ENCODE measurements around the gene SACM1L. TPM values are rescaled to one million over a fixed set of nuclear protein-coding genes. Genes with fewer than 3 reads are reported as not detected.

The SACM1L gene
- total RNA-seq, 1 donor from 2014 or later, result 44.1 TPM

DNA sequence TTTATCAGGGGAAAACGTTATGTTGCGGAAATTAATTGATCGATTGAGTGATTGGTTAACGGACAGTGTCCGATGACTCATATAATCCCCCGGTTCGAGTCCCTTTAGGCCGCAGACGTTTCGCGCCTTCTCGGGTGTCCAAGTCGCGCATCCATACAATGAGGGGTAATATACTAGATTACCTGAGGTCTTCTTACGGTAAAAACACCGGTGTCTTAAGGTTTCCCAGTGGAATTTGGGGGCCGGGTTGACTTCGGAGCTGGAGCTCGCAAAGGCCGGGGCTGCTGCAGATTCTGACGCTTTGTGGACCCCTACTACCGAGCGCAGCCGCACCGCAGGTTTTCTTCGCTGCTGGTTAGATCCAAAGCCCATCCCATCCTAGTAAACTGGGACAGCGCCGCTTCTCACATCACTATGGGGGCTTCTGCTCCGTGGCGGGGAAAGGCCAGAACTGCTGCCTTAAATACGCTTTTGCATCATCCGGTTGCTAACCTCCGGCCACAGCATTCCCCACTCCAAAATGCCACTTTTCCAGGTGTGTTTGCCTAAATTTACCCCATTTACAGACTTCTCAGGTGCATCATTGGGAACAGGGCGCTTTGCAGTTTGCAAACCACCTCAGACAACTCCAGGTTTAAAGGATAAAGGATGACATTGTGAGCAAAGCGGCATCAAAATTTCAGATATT is 858 bp upstream of the SACM1L start:
- TF ChIP-seq, protein P1, sequence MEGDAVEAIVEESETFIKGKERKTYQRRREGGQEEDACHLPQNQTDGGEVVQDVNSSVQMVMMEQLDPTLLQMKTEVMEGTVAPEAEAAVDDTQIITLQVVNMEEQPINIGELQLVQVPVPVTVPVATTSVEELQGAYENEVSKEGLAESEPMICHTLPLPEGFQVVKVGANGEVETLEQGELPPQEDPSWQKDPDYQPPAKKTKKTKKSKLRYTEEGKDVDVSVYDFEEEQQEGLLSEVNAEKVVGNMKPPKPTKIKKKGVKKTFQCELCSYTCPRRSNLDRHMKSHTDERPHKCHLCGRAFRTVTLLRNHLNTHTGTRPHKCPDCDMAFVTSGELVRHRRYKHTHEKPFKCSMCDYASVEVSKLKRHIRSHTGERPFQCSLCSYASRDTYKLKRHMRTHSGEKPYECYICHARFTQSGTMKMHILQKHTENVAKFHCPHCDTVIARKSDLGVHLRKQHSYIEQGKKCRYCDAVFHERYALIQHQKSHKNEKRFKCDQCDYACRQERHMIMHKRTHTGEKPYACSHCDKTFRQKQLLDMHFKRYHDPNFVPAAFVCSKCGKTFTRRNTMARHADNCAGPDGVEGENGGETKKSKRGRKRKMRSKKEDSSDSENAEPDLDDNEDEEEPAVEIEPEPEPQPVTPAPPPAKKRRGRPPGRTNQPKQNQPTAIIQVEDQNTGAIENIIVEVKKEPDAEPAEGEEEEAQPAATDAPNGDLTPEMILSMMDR (conservative IDR thresholded peaks at IDR 0.05), result no peak
- Mint-ChIP-seq H3K9me3 (peaks cover 5% of the 10 kb centered on the region), H3K27me3 (ENCODE audit: low read depth) (peaks cover 16% of the 10 kb centered on the region), H3K36me3 (ENCODE audit: low read depth) (peaks cover 6% of the 10 kb centered on the region), H3K4me3 (peak overlapping the region; percentile 98), H3K27ac (ENCODE audit: unreplicated experiment) (peak overlapping the region; percentile 90), H3K4me1 (peaks cover 38% of the 10 kb centered on the region)
- peak; percentile 44 for DNase-seq (ENCODE audit: low read depth, low spot score)

- peak overlapping the region; percentile 98 for H3K4me3 Mint-ChIP-seq
- peaks cover 6% of the 10 kb centered on the region for H3K36me3 Mint-ChIP-seq (ENCODE audit: low read depth)
- TF ChIP-seq, protein P1 (conservative IDR thresholded peaks at IDR 0.05), result no peak
- peaks cover 11% of the 10 kb centered on the region for H3K27me3 Mint-ChIP-seq (ENCODE audit: low read depth)
- peaks cover 38% of the 10 kb centered on the region for H3K4me1 Mint-ChIP-seq
- DNase-seq (ENCODE audit: low read depth, low spot score), result no peak
- H3K27ac Mint-ChIP-seq (ENCODE audit: unreplicated experiment), result peak overlapping the region; percentile 91
- peaks cover 5% of the 10 kb centered on the region for H3K9me3 Mint-ChIP-seq
Observed at GRCh38 chr3:45689787-45690145, 570 bp downstream of the SACM1L start.

DNA sequence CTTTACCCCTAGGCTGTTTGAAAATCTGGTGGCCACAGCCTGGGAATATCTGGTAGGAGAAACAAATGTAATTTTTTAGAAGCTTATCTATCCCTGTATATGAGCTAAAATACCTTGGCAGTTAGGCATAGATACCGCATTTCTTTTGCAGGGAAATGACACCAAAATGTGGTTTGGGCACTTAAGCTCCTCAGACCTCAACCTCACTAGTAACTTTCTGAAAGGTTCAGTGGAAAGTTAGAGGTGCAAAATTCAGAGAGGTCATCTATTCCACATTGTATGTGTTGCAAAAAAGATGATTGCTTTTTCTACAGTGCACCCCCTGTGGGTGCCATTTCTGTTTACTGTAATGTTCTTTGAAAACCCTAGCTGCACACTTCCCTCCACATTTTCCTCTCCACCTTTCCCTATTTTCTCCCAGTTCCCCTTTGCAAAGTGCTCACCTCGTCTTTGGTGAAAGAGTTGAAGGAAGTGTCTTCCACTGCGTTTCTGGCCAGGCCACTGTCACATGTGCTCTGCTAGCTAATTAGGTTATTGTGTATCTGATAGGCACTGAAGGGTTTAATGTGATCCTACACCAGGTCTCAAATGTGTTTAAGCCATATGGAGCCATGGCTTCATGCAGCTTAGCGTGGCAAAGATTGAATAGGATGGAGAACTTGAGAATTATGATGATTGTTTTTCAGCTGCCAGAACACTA is 1.3 kb downstream of the SACM1L start:
- peaks cover 11% of the 10 kb centered on the region for H3K27me3 Mint-ChIP-seq (ENCODE audit: low read depth)
- peak overlapping the region; percentile 21 for H3K27ac Mint-ChIP-seq (ENCODE audit: unreplicated experiment)
- H3K4me3 Mint-ChIP-seq, result peak overlapping the region; percentile 98
- TF ChIP-seq, protein P1 (conservative IDR thresholded peaks at IDR 0.05), result no peak
- H3K9me3 Mint-ChIP-seq, result peaks cover 5% of the 10 kb centered on the region
- H3K36me3 Mint-ChIP-seq (ENCODE audit: low read depth), result peaks cover 6% of the 10 kb centered on the region
- no peak for DNase-seq (ENCODE audit: low read depth, low spot score)
- H3K4me1 Mint-ChIP-seq, result peaks cover 38% of the 10 kb centered on the region

GRCh38 chr3:45691842-45692241 is 2.6 kb downstream of the SACM1L start:
- Mint-ChIP-seq H3K4me3 (peak overlapping the region; percentile 62), H3K9me3 (peaks cover 5% of the 10 kb centered on the region), H3K36me3 (ENCODE audit: low read depth) (peaks cover 8% of the 10 kb centered on the region), H3K27ac (ENCODE audit: unreplicated experiment) (no peak overlapping the region), H3K4me1 (peaks cover 38% of the 10 kb centered on the region), H3K27me3 (ENCODE audit: low read depth) (peaks cover 11% of the 10 kb centered on the region)
- DNase-seq (ENCODE audit: low read depth, low spot score), result no peak
- TF ChIP-seq, protein P1 (conservative IDR thresholded peaks at IDR 0.05), result no peak

GRCh38 chr3:45692866-45693265 is 3.7 kb downstream of the SACM1L start:
- Mint-ChIP-seq H3K4me3 (peak overlapping the region; percentile 66), H3K36me3 (ENCODE audit: low read depth) (peaks cover 8% of the 10 kb centered on the region), H3K4me1 (peaks cover 38% of the 10 kb centered on the region), H3K9me3 (peaks cover 5% of the 10 kb centered on the region), H3K27ac (ENCODE audit: unreplicated experiment) (no peak overlapping the region), H3K27me3 (ENCODE audit: low read depth) (peaks cover 11% of the 10 kb centered on the region)
- TF ChIP-seq, protein P1 (conservative IDR thresholded peaks at IDR 0.05), result no peak
- DNase-seq (ENCODE audit: low read depth, low spot score), result no peak
